Mesangial cell (primary cell): ENCODE results near the gene CELSR3. TPM values are rescaled to one million over a fixed set of nuclear protein-coding genes. Genes with fewer than 3 reads are reported as not detected.

Source experiments
- total RNA-seq: library from RNA; depleted of rRNA; stranded (reverse); fragments of >200 nt; gene quantifications from 2 replicates; pipeline ENCODE4 v1.2.3, GENCODE V29; 2015

Gene CELSR3, protein sequence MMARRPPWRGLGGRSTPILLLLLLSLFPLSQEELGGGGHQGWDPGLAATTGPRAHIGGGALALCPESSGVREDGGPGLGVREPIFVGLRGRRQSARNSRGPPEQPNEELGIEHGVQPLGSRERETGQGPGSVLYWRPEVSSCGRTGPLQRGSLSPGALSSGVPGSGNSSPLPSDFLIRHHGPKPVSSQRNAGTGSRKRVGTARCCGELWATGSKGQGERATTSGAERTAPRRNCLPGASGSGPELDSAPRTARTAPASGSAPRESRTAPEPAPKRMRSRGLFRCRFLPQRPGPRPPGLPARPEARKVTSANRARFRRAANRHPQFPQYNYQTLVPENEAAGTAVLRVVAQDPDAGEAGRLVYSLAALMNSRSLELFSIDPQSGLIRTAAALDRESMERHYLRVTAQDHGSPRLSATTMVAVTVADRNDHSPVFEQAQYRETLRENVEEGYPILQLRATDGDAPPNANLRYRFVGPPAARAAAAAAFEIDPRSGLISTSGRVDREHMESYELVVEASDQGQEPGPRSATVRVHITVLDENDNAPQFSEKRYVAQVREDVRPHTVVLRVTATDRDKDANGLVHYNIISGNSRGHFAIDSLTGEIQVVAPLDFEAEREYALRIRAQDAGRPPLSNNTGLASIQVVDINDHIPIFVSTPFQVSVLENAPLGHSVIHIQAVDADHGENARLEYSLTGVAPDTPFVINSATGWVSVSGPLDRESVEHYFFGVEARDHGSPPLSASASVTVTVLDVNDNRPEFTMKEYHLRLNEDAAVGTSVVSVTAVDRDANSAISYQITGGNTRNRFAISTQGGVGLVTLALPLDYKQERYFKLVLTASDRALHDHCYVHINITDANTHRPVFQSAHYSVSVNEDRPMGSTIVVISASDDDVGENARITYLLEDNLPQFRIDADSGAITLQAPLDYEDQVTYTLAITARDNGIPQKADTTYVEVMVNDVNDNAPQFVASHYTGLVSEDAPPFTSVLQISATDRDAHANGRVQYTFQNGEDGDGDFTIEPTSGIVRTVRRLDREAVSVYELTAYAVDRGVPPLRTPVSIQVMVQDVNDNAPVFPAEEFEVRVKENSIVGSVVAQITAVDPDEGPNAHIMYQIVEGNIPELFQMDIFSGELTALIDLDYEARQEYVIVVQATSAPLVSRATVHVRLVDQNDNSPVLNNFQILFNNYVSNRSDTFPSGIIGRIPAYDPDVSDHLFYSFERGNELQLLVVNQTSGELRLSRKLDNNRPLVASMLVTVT (N-terminal part only)
- 1.1 and 3.8 TPM in 2 replicates for total RNA-seq

DNA sequence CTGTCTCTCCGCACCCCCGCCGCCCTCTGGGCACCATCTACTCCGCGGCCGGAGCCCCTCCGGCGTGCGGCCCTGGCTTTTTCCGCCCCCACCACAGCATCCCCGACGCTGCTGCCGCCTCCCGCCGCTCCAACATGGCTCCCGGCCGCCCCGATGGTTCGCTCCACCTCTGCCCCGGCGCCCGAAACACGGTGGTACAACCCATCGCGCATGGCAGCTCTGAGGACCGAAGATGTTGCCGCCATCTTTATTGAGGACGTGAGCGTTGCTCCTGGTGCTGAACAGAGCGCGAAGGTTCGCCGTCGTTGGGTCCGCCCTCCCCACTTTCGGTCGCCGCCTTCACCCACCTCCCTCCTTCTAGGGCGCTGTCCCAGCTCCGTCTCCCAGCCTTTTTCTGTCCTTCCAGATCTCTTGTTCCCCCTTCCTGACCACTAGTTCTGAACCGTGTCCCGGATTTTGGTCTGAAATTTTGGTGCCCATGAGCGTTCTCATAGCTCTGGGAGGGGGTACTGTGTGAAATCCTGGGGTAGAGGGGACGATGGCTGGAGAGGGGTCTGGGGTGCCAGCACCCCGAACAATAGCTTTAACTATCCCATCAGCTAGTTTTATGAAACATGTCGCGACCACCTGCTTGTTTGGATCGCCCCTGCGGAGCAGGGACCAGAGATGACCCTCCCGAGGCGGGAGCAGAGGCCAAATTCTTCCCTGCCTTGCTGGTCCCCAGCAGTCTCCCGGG, at the start of gene CELSR3:
Gene CELSR3, minus strand, starts transcription at position 134 of the 736 bp plus-strand sequence. CDS start 252 bp downstream, outside the sequence.

DNA sequence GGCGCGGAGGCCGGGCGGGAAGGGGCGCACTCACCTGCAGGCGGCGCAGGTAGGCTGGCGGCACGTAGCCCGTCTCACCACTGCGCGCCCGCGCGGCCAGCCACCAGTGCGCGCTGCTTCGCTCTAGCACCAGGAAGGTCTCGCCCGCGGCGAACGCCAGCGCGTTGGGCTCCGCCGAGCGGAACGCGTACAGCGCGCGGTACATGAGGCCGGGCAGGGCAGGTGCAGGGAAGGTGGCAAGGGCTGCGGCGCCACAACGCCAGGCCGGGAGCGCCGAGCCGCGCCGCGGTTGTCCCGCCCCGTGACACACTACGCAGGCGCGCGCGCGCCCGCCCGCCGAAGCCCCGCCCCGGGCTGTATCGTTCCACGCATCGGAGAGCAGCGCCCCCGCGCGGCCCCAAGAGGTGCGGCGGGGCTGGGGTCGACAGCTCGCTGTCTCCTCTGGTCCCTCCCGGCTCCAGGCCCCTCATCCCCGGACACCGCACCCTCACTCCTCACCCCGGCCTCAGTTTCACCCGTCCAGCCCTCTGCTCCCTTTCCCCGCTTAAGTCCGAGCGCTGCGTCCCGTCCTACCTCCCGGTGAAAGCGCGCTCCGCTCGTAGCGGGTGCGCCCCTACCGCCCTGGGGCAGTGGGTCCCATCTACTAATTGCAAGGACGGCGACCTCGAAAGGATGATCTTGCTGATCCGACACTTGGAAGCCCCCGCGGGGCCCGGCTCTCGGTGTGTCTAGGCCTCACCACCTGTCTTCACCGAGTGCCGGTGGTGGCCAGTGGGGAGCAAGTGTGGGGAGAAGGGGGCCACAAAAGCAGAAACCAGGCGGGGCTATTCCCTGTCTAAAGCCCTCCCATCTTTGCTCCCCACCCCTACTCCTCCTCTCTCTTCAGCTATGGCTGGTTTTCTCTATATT, 23.2 kb upstream of the CELSR3 start, which contains the start of gene NCKIPSD:
Gene NCKIPSD, minus strand, starts transcription at position 313 of the 909 bp plus-strand sequence. Its CDS starts 108 bp downstream, at position 205.

DNA sequence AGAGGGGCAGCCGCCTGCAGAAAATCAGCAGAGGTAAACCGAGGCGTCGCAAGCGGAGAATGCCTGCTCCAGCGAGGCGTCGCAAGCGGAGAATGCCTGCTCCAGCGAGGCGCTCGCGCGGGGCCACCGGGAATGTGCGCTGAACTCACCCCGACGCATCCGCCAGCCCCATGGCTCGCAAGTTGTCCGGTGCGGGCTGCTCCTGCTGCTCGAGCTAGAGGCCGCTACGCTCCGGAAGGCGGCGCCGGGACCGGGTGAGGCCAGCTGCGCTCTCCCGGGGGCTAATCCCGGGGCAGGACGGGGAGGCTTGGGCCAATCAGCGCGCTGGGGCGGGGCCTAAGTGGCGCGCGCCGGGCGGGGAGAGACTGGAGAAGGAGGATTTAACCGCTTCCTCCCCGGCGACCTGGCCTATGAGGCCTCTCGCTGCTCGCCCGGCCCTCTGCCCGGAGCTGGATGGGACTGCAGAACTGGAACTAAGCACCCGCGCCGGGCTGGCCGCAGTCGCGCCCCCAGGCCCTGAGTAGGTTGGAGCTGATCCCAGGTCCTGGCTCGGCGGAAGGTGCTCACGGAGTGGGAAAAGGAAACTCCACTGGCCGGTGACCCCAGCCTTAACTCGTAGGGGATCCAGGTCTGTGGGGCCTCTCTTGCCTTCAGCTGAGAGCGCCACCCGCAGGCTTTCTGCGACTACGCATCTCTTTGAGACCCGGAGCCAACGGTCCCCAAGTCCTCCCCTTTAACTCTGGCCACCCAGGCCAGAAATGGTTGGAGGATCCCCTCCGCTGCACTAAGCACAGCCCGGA, 27.3 kb downstream of the CELSR3 start, which contains the start of gene SLC26A6:
Gene SLC26A6, minus strand, starts transcription at position 240 of the 800 bp plus-strand sequence. Its CDS starts 68 bp downstream, at position 172.

DNA sequence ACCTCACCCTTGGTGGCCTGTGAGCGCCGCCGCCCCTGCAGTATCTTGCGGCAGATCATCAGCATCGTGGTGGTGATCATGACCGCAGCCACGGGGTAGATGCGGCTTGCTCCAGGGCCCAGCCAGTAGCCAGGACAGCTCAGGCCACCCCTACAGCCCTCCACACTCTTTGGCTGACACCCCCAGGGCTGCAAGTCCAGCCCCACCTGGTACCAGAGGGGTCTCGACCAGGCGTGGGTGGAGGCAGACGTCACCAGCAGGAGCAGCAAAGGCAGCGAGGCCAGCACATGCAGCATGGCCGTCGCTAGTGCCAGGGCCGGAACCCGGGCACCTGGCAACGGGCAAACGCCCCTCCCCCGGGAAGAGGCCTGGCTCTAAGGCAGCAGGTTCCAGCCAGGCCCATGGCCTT, 41.2 kb downstream of the CELSR3 start, which contains the start of gene TMEM89:
Gene TMEM89, minus strand, starts transcription at position 309 of the 409 bp plus-strand sequence. Its CDS starts 13 bp downstream, at position 296.

DNA sequence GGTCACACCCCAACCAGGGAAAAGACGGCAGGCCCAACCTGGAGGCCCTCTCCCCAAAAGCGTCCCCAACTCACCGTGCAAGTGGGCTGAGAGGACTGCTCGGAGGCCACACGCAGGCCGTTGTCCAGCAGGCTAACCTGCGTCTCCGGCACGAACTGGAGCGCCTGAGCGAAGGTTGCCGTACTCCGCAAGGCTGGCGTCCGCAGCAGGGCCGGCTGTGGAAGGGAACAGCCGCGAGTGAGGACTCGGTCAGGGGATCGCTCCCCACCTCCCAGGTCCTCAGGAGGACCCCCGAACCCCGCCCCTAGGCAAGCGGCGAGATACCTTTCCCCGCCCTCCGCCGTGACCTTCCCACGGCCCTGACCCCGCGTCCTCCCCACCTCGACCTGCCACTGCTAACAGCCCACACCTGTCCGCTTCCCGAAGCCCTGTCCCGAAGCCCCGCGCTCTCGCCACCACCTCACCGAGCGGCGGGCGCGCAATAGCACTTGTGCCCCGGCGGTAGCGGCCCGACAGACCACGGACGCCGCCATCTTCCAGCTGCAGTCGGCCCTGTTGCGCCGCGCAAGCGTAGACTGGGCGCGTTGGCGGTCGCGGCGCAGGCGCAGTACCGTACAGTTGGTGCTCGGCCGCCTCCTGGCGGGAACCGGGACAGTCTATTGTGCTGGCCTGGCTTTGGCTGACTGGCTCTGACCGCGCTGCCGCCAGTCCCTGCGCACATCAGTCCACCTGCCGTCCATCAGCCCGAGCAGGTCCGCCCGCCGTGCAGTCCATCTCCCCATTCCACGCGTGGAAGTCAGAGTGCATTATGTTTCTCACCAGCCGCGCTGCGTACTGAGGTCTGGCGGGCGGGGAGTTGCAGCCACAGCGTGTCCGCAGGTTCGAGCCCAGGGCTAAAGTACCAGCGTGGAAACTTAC, 53.3 kb downstream of the CELSR3 start, which contains the start of gene UQCRC1:
Gene UQCRC1, minus strand, starts transcription at position 559 of the 918 bp plus-strand sequence. Its CDS starts 26 bp downstream, at position 533.

DNA sequence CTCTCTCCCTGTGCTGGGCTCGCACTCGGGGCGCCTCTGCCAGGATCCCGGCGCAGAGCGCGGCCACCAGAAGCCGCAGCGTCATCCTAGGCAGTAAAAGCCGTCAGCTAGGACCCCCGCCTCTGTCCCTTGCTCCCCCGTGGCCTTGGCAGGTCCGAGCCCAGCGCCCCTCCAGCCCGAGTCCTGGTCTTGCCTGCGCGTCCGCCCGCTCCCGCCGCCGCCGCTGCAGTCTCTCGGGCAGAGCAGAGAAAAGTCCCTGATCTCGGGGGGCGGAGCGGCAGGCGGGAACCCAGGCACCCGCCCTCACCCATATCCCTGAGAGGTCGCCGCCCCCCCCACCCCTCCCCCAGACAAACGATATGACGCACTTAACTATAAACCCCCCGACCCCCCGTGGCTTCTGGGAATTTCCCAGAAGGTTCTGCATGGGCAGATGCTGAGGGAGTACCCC, 67.6 kb downstream of the CELSR3 start, which contains the start of gene COL7A1:
Gene COL7A1, minus strand, starts transcription at position 255 of the 451 bp plus-strand sequence. Its CDS starts 170 bp downstream, at position 85.

Other genes starting within 250 kb of the CELSR3 start
- gene PLXNB1, start 232.8 kb downstream of the CELSR3 start, total RNA-seq = 55.9 and 190 TPM in 2 replicates
- gene CCDC51, start 222.8 kb downstream of the CELSR3 start, total RNA-seq = 19.9 and 26.2 TPM in 2 replicates
- 77.1 and 221 TPM in 2 replicates for gene TMA7, start 222.6 kb downstream of the CELSR3 start, total RNA-seq
- gene ATRIP, start 216.1 kb downstream of the CELSR3 start, total RNA-seq = 5.5 and 11.2 TPM in 2 replicates
- 190 and 243 TPM in 2 replicates for gene SHISA5, start 158.7 kb downstream of the CELSR3 start, total RNA-seq
- 7.1 and 7.5 TPM in 2 replicates for gene PFKFB4, start 106.1 kb downstream of the CELSR3 start, total RNA-seq
- 8.4 and 9.9 TPM in 2 replicates for gene UCN2, start 99.1 kb downstream of the CELSR3 start, total RNA-seq
- 122 and 146 TPM in 2 replicates for gene COL7A1, start 67.6 kb downstream of the CELSR3 start, total RNA-seq
- gene UQCRC1, start 53.2 kb downstream of the CELSR3 start, total RNA-seq = 349 and 382 TPM in 2 replicates
- not detected in 2 replicates for gene TMEM89, start 41.1 kb downstream of the CELSR3 start, total RNA-seq
- gene SLC26A6, start 27.4 kb downstream of the CELSR3 start, total RNA-seq = 28.2 and 29.3 TPM in 2 replicates
- gene NCKIPSD, start 23.0 kb upstream of the CELSR3 start, total RNA-seq = 20.5 and 24.4 TPM in 2 replicates
- gene IP6K2, start 54.3 kb upstream of the CELSR3 start, total RNA-seq = 60.1 and 76.3 TPM in 2 replicates
- 21.8 and 27.9 TPM in 2 replicates for gene PRKAR2A, start 185.0 kb upstream of the CELSR3 start, total RNA-seq
- 8.6 and 13.1 TPM in 2 replicates for gene SLC25A20, start 236.0 kb upstream of the CELSR3 start, total RNA-seq